ENCODE measurements around the gene MAPK8.
"Not testable (repeated sequence)": the region's sequence is repeated elsewhere in the genome, so short reads cannot be mapped to it uniquely, and the experiment has no call there.

MAPK8 gene

DNA sequence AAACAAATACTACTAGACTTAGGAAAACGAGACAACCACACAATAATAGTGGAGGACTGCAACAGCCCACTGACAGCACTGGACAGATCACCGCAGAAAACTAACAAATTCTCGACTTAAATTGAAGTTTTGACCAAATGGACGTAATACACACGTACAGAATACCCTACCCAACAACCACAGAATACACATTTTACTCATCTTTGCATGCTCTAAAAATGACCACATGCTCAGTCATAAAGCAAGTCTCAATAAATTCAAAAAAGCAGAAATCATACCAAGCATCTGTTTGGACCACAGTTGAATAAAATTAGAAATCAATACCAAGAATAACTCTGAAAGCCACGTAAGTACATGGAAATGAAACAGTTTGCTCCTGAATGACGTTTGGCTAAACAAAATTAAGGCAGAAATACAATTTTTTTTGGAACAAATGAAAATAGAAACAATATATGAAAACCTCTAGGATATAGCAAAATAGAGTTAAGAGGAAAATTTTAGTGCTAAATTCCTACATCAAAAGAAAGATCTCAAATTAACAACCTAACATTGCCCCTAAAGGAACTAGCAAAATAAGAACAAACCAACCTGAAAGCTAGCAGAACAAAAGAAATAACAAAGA, 30.6 kb downstream of the MAPK8 start:
- no peak for DNase-seq (ENCODE audit: low read depth)

DNA sequence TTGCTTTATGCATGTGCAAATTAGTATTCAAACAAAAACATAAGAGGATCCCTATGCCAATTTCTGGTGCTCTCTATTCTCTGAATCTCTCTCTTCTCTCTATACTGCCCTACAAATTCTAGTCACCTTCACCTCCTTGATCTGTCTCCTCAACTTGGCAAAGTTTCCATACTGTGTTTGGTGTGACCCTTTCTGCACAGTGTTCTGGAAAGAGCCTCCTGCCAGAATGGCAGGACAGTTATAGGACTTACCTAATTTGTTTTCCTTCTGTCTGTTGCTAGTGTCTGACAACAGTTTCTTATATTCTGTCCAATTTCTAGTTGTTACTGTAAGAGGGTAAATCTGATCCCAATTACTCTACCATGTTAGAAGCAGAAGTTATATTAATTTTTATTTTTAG, 34.3 kb downstream of the MAPK8 start:
- no peak for DNase-seq (ENCODE audit: low read depth)

DNA sequence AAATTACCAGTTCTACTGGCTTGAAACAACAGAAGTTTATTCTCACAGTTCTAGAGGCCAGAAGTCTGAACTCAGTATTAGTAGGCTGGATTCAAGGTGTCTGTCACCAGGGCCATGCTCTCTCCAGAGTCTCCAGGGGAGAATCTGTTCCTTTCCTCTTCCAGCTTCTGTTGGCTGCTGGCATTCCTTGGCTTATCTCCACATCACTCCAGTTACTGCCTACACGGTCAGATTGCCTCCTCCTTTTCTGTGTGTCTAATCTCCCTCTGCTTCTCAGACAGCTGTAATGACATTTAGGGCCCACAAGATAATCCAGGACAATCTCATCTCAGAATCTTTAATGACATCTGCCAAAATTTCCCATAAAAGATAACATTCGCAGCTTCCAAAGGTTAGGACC, 36.6 kb downstream of the MAPK8 start:
- no peak for DNase-seq (ENCODE audit: low read depth)

DNA sequence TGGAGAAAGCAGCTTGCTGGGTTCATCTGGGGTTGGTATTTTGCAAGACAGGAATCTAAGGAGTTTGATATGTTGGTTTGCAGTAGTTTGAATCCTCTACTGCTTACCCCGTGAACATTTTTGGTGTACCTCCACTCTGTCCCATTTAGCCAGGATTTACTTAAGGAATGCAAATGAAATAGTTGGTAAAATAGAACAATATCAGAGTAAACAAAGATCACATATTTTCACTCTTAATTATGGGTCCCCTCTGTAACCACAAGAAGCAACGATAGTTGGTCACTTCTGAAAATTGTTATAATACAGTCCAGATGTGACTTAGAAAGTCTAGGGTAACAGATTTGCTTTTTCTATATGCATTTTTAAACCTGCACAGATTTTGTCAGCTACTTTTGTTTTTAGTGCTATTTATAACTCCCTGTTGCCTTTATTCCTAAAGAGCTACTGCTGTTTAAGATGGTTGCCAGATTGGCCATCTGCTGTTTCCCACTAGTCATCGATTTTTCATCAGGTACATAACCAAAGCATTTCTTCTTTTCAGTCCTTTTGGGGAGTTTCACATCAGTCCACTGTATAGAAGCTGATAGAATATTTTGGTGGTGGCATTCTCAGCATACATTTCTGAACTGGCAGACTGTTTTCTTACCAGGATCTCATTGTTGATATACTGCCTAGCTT, 37.6 kb downstream of the MAPK8 start:
- DNase-seq (ENCODE audit: low read depth) = no peak

DNA sequence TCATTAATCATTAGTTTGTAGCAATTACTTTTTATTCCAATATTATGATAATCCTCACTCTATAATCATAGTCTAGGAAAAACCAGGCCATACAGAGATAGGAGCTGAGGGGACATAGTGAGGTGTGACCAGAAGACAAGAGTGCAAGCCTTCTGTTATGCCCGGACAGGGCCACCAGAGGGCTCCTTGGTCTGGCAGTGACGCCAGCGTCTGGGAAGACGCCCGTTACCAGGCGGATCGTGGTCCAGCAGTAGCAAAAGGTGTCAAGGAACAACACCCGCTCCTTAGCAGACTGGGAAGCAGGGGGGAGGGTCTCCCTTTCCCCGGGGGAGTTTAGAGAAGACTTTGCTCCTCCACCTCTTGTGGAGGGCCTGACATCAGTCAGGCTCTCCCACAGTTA, 39.8 kb downstream of the MAPK8 start:
- DNase-seq (ENCODE audit: low read depth) = not testable (repeated sequence)

DNA sequence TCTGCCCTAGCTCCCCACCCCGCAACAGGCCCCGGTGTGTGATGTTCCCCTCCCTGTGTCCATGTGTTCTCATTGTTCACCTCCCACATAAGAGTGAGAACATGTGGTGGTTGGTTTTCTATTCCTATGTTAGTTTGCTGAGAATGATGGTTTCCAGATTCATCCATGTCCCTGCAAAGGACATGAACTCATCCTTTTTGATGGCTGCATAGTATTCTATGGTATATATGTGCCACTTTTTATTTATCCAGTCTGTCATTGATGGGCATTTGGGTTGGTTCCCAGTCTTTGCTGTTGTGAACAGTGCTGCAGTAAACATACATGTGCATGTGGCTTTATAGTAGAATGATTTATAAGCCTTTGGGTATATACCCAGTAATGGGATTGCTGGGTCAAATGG, 41.1 kb downstream of the MAPK8 start:
- not testable (repeated sequence) for DNase-seq (ENCODE audit: low read depth)

DNA sequence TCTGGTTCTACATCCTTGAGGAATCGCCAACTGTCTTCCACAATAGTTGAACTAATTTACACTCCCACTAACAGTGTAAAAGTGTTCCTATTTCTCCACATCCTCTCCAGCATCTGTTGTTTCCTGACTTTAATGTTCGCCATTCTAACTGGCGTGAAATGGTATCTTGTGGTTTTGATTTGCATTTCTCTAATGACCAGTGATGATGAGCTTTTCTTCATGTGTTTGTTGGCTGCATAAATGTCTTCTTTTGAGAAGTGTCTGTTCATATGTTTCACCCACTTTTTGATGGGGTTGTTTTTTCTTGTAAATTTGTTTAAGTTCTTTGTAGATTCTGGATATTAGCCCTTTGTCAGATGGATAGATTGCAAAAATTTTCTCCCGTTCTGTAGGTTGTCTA, 41.5 kb downstream of the MAPK8 start:
- DNase-seq (ENCODE audit: low read depth) = not testable (repeated sequence)

DNA sequence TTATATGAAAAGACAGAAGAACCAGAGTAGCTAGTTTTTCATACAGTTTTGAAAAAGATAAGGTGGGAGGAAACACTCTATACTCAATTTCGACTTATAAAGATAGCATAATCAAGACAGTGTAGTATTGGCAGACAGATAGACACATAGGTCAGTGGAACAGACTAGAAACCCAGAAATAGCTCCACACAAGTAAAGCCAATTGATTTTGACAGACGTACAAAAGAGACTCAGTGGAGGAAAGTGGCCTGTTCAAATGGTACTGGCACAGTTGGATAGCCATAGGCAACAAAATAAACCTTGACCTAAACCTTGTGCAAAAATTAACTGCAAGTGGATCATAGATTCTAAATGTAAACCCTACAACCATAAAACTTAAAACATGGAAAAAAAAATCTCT, 46.8 kb downstream of the MAPK8 start:
- no peak for DNase-seq (ENCODE audit: low read depth)

DNA sequence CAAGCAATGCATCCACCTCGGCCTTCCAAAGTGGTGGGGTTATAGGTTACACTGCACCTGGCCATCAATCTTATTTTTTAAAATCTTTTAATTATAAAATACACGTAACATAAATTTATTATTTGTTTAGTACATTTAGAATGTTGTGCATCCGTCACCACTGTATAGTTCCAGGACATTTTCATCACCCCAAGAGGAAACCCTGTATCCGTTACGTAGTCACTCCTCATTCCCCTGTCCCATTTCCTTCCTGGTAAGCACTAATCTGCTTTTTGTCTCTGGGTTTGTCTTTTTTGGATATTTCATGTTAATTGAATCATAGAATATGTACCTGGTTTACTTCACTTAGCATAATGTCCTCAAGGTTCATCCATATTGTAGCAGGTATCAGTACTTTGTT, 51.2 kb downstream of the MAPK8 start:
- DNase-seq (ENCODE audit: low read depth) = no peak

DNA sequence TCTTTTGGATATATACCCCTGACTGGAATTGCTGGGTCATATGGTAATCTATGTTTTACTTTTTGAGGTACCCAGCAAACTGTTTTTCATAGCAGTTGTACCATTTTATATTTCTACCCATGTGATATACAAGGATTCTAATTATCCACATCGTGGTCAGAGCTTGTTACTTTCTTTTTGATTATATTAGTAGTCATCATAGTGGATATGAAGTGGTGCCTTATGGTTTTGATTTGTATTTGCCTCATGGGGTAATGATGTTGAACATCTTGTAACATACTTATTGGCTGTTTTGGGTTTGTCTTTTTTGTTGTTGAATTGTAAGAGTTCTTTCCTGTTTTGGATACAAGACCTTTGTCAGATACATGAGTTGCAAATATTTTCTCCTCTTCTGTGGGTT, 51.7 kb downstream of the MAPK8 start:
- DNase-seq (ENCODE audit: low read depth) = no peak

DNA sequence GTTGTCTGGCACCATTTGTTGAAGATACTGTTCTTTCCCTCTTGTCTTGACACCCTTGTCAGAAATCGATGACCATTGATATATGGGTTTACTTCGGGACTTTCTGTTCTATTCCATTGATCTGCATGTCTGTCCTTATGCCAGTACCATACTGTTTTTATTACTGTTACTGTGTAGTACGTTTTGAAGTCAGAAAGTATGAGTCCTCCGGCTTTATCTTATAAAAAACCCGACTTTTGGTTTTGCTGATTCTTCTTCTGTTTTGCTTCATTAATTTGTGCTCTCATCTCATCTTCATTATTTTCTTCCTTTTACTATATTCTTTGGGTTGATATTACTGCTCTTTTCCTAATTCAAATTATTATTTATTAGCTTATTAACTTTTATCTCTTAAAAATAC, 52.4 kb downstream of the MAPK8 start:
- DNase-seq (ENCODE audit: low read depth) = no peak

DNA sequence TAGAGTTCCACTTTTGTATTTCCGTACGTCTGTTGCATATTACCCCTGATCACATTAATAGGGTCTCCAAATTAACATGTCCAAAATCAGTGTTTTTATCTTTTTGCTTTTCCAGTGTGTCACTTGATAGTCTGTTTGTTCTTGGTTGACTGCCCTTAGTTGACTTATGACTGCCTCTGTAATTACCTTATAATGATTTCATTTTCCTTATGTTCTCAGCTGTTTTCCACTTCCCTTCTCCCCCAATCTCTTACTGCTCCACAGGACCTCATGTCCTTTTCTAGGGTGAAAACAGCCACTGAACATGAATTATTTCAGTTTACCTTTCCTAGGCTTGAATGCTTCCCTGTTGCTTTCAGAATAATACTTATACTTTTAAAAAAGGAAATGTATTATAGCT, 54.7 kb downstream of the MAPK8 start:
- no peak for DNase-seq (ENCODE audit: low read depth)

DNA sequence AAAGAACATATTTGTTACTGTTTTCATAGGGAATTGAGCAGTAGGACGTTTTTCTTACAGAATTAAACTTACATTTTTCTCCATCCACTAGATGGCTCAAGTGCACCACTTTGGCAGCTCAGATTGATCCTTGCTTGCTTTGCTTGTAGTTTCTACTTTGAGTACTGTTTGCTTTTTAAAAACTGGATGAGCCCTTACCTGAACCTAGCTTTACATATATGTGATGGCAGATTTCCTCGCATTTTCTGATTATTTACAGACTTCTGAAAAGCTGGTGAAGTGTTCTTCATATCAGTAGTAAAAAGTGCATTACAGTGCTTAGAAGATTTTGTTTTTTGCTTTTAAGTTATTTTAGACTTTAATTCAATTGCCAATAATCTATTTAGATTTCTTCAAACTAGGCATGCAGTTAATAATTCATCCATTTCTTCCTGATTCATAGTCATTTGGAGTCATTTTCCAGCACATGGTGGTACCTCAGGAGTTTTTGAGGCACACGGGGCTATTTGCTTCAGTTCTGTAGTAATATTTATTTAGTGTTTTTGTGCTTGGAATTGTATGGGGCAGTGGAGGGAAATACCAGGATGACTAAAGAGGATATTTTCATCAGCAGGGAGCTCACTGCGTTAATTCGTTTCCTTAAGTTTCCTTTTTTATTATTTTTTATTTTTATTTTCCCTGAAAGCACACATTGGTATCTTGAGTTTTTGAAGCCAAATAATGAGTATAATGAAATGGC, 57.3 kb downstream of the MAPK8 start:
- peak; percentile 42 for DNase-seq (ENCODE audit: low read depth)

DNA sequence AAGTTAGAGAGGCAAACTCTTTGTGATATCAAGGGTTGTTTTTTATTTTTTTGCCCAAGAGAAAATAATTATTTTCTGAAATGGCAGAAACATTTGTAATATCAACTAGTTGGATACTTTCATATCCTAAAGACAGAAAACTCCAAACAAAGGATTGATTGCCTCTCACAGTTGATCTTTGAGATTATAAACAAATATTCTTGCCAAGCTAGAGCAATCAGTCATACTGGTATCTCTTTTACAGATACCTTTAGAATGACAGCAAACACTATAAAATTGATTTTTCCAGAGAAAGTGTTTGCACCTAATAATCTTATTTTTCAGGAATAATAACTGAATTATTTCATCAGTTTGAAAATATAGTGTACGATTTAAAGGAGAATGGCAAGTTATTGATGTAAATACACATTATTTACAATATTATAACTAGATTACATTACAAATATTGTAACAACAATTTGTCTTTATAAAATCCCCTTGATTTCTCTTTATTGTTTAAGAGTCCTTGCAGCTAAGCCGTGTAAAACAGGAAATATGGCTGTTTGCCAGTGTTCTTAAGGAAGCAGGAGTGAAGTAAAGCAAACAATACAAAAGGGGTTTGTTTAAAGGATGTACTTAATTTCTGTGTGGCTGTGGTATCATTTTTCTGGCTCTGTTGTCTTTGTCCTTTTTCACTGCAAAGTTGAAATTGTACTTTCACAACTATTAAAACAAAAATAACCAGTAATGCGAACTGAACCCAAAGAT, 58.4 kb downstream of the MAPK8 start:
- DNase-seq (ENCODE audit: low read depth) = no peak

DNA sequence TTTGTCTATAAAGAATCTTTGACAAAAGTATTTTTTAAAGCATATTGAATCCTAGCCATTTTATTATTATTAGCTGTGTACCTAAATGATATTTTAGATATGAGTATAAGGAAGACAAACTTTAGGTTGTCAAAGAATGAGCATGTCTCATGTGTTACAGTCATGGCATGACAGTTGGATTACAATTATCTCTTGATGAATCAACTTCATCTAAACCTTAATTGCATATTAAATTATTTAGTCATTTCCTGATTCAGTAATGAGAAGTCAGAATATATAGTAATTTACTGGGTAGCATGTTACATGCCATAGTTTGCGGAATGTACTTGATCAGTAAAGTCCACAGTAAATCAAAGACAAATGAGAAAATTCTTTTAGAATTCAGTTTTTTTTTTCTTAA, 59.2 kb downstream of the MAPK8 start:
- no peak for DNase-seq (ENCODE audit: low read depth)

DNA sequence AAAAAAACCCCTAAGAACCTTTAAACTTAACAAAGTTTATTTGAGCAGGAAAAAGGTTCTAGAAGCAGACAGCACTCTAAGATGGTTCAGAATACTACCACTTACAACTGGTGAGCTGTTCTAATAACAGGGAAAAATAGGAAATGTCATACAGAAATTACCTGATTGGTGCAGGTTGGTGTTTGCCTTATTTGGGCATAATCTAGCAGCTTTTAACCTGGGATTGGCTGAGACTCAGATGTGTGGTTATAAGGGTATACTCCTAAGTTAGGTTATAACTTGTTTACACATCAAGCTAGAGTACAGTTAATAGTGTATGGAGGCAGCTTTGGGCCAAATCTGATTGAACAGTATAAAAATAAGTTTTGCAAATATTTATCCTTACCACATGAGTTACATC, 59.8 kb downstream of the MAPK8 start:
- no peak for DNase-seq (ENCODE audit: low read depth)

DNA sequence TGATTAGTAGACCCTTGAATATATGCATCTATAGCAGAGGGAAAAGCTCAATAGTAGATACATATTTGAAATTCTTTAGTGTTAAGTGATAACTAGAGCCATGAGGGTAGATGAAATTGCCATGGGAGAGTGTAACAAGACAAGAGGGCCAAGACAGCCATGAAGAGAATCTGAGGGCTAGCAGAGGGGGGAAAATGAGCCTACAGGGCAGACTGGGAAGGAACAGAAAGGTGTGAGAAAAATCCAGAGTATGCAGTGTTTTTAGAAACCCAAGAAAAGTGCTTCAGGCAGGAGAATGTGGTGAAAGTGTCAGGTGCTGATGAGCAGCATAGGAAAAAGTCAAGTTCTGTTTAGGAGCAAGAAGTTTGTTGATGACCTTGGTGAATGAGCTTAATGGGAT, 63.0 kb downstream of the MAPK8 start:
- DNase-seq (ENCODE audit: low read depth) = no peak

DNA sequence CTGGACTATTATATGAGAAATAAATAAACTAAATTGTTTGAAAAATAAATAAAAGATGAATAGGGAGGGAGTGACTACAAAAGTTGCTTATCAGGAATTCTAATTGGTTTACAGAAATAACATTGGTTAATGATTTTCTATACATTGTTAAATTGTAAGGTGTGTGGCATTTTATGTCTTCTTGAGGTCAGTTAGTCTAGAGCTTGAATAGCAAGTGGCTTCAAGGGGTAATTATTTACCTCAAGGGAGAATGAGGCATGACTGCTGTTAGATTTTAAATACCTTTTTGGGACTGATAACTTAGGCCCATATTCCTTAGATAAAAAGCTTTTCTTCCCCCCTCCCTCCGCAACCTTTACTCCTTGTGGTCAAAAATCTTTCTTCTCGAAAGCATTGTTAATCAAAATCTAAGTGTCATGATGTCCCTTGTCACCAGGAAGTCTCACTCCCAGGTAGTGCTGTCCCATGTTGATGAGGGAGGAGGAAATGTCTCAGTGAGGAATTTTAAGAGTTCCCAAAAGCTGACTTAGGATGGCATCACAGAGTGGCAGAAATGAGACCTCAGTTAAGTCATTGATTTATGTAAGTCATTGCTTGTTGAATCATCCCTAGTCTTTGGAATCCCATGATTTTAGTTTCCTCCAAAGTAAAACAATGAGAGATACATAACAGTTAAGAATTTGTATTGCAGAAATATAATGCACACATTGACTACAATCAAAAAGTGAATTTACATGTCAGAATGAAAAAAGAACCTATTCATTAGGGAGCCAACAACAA, 71.5 kb downstream of the MAPK8 start:
- DNase-seq (ENCODE audit: low read depth) = no peak

DNA sequence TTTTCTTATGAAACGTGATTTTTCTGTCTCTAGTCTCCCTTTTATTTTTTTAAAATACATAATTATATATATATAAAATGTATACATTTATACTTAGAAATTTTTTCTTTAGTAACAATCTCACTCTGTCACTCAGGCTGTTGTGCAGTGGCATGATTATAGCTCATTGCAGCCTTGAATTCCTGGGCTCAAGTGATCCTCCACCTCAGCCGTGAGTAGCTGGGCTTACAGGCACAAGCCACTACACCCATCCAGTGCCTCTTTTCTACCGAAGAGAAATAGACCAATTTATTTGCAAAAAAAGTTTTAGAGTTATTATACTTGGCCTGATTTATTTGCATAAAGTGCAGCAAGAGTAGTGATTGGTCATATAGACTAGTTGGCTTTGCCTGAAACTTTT, 72.2 kb downstream of the MAPK8 start:
- no peak for DNase-seq (ENCODE audit: low read depth)

DNA sequence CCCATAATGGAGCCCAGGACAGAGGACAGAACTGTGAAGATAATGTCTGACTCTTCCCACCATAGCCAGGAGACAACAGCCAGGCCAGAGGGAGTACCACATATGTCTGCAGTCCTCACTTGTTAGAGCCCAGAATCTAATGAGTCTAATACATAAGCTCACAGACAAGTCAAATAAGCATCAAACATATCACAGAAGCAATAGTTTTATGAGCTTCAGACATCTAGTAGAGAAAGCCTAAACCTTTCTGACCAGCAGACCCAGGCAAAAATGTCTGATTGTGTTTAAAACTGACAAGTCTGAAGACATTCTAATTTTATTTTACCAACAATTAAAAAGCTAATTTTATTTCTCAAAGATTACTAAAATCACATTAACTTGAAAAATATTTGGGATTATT, 75.5 kb downstream of the MAPK8 start:
- no peak for DNase-seq (ENCODE audit: low read depth)

DNA sequence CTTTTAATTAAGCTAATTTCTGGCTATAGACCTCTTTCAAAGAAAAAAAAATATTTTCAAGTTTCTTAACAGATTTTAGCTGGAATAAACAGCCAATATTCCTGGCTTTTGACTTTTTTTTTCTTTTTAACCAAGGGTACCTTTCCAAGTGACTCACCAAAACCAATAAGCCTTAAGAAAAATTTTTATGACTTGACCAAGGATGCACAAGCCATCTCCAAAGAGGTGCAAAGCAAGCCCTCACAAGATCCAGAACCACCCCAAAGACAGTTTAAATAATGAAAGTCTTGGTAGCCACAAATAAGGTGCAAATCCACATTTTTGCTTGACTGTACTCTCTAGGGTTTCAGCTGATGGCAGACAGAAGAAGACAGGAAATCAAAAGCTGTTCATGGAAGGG, 76.5 kb downstream of the MAPK8 start:
- no peak for DNase-seq (ENCODE audit: low read depth)

DNA sequence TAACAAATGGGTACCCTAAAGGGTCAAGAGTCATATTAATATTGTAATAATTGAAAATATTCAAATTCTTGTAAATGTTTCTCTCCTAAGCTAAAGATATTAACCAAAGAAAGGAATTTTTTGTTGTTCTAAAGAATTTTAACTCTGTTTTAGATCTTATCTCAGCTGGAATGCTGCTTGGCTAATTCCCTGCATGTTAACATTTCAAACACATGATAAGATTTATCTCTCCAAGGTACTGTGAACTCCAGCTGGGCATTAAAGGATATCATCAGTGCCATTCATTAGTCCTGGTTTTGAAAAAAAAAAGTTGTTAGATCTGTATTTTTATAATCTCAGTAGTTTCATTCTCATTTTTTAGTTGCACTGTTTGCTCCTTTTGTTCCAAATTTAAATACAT, 76.9 kb downstream of the MAPK8 start:
- DNase-seq (ENCODE audit: low read depth) = no peak
